Peyer's patch (tissue), 4 donors: ENCODE results near the gene TMEM38A. TPM values are rescaled to one million over a fixed set of nuclear protein-coding genes. Genes with fewer than 3 reads are reported as not detected.
"Not testable (repeated sequence)": the region's sequence is repeated elsewhere in the genome, so short reads cannot be mapped to it uniquely, and the experiment has no call there.

ENCODE experiments used
- DNase-seq, 3 donors: peaks; one replicate each; pipeline ENCODE4 v3.0.0-alpha.2; 2017 to 2019
- H3K27ac ChIP-seq, 4 donors: fragments of 200-600 bp; sonication (generic); one replicate each; pipeline ENCODE4 v1.5.1; 2016 to 2019
- H3K27me3 ChIP-seq, 2 donors: fragments of 200-600 bp; sonication (generic); one replicate each; pipeline ENCODE4 v1.5.1; 2019
- H3K36me3 ChIP-seq, 3 donors: fragments of 200-600 bp; sonication (generic); one replicate each; pipeline ENCODE4 v1.5.1; 2016 to 2019
- H3K4me1 ChIP-seq, 4 donors: fragments of 200-600 bp; sonication (generic); one replicate each; pipeline ENCODE4 v1.5.1; 2016 to 2019
- H3K4me3 ChIP-seq, 4 donors: fragments of 200-600 bp; sonication (generic); 1 replicate in 3 of 4; 2 replicates in 1 of 4; pipeline ENCODE4 v1.5.1; 2016 to 2019; ENCODE audit warnings: mild to moderate bottlenecking in 1 of 4
- H3K9me3 ChIP-seq, 4 donors: fragments of 200-600 bp; sonication (generic); one replicate each; pipeline ENCODE4 v1.5.1; 2016 to 2019; ENCODE audit warnings: mild to moderate bottlenecking in 1 of 4
- CTCF ChIP-seq, 6 experiments: fragments of 450-650 bp in 4 of 6; fragments of 200-600 bp in 2 of 6; sonication (generic) in 1 of 6; IDR thresholded peaks; one replicate each; pipeline ENCODE4 v1.5.1; 2017 to 2019; ENCODE audit warnings: antibody characterized with exemption in 6 of 6, mild to moderate bottlenecking in 3 of 6, moderate library complexity in 1 of 6
- POLR2A ChIP-seq, 2 donors: fragments of 450-650 bp; IDR thresholded peaks; one replicate each; pipeline ENCODE4 v1.5.1; 2017; ENCODE audit warnings: antibody characterized with exemption in 2 of 2, mild to moderate bottlenecking in 2 of 2, moderate library complexity in 2 of 2
- small RNA-seq, 2 donors: library from RNA; depleted of rRNA; stranded (forward); fragments of <200 nt; gene quantifications; one replicate each; pipeline ENCODE3, GENCODE V24; 2016
- total RNA-seq, 4 donors: library from RNA; depleted of rRNA; stranded (reverse); fragments of >200 nt; gene quantifications; one replicate each; pipeline ENCODE4 v1.1.0, GENCODE V29; 2016

The TMEM38A gene
- total RNA-seq, 4 donors from 2014 or later, result 2.3 to 4.4 (median 2.9) TPM

DNA sequence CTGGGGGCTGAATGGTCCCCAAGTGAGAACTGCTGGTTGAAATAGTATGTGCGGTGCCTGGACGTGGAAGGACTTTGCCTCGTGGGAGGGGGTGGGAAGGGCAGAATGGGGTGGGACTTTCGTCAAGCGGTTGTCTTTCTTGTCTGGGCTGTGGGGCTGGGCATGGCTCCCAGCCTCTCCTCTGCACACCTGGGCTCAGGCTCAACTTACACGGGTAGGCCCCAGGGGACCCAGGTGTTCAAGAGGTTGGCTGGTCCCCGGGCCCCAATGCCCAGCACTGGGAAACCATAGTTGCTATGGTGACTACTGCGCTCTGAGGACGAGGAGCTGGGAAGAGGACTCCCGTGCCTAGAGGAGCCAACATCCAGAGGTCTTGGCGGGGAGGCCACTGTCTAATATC is 66.0 kb downstream of the TMEM38A start:
- DNase-seq, result no peak
- Histone ChIP-seq H3K27me3 (no peaks in the 10 kb centered on the region), H3K36me3 (no peaks in the 10 kb centered on the region), H3K9me3 (no peaks in the 10 kb centered on the region), H3K4me3 (no peak overlapping the region), H3K4me1 (no peaks in the 10 kb centered on the region), H3K27ac (no peak overlapping the region)
- no peak for TF ChIP-seq CTCF (IDR thresholded peaks at IDR 0.05)
- no peak for TF ChIP-seq POLR2A (IDR thresholded peaks at IDR 0.05)

GRCh38 chr19:16735650-16736266 is 74.8 kb downstream of the TMEM38A start:
- not testable (repeated sequence) for H3K9me3 ChIP-seq, H3K27me3 ChIP-seq, H3K36me3 ChIP-seq, H3K4me3 ChIP-seq, DNase-seq, H3K27ac ChIP-seq, H3K4me1 ChIP-seq

DNA sequence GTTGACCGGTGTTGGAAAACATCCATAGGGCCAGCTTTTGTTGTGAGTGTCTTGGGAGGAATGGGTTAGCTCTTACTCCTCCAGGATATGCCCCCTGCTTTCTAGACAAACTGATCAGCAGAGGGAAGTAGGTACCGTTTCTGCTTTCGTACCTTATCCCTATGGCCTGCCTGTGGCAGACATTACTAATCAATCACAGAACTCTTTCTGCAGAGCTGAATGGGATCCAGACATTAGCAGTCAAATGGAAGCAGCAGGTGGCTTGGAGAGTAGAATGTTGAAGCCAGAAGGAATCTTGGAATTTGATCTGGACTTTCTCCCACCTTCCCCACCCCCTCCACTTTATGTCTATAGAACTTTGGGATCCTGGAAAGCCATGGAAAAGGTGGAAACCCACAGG is 75.8 kb downstream of the TMEM38A start:
- H3K9me3 ChIP-seq, result no peaks in the 10 kb centered on the region
- no peak for TF ChIP-seq POLR2A (IDR thresholded peaks at IDR 0.05)
- no peak for TF ChIP-seq CTCF (IDR thresholded peaks at IDR 0.05)
- no peaks in the 10 kb centered on the region for H3K36me3 ChIP-seq
- H3K4me1 ChIP-seq, result no peaks in the 10 kb centered on the region
- no peak overlapping the region for H3K27ac ChIP-seq
- DNase-seq, result no peak
- H3K4me3 ChIP-seq, result no peak overlapping the region
- H3K27me3 ChIP-seq, result no peaks in the 10 kb centered on the region

DNA sequence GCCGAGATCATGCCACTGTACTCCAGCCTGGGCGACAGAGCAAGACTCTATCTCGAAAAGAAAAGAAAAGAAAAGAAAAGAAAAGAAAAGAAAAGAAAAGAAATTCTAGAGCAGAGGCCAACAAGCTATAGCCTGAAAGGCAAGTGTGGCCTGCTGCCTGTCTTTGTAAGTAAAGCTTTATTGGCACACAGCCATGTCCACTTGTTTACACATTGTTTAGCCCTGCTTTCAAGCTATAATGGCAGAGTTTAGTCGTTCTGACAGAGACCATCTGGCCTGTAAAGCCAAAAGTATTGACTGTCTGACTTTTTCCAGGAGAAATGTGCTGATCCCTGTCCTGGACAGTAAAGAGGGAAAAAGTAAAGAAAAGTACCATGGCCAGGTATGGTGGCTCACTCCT is 77.0 kb downstream of the TMEM38A start:
- no peak for TF ChIP-seq POLR2A (IDR thresholded peaks at IDR 0.05)
- TF ChIP-seq CTCF (IDR thresholded peaks at IDR 0.05), result no peak
- no peaks in the 10 kb centered on the region for H3K4me1 ChIP-seq
- H3K27ac ChIP-seq, result no peak overlapping the region
- no peaks in the 10 kb centered on the region for H3K9me3 ChIP-seq
- no peaks in the 10 kb centered on the region for H3K36me3 ChIP-seq
- no peak overlapping the region for H3K4me3 ChIP-seq
- DNase-seq, result no peak
- no peaks in the 10 kb centered on the region for H3K27me3 ChIP-seq

- Histone ChIP-seq H3K27ac (no peak overlapping the region), H3K4me3 (no peak overlapping the region), H3K4me1 (no peaks in the 10 kb centered on the region), H3K36me3 (no peaks in the 10 kb centered on the region), H3K9me3 (no peaks in the 10 kb centered on the region), H3K27me3 (no peaks in the 10 kb centered on the region)
- no peak for DNase-seq
- TF ChIP-seq CTCF (IDR thresholded peaks at IDR 0.05) (no peak), POLR2A (IDR thresholded peaks at IDR 0.05) (no peak)
Measured at GRCh38 chr19:16739546-16739945, 78.6 kb downstream of the TMEM38A start.

Small RNAs within 50 kb of the gene (small RNA-seq; reads per million reads assigned to genes)
- 0 reads per million in 2 donors for gene AC008737.2

Other genes with a start within 250 kb of the TMEM38A start
- gene EPS15L1, start 189.2 kb upstream of the TMEM38A start, total RNA-seq, result 10 to 100 TPM; 18.2 to 37.0 (median 35.2) TPM
- not detected for gene CALR3, start 165.0 kb upstream of the TMEM38A start, total RNA-seq
- gene C19orf44, start 164.7 kb upstream of the TMEM38A start, total RNA-seq, result 10 to 100 TPM in 1 of 4 donors, 1 to 10 TPM in 3; 3.7 to 13.2 (median 8.0) TPM
- 10 to 100 TPM; 11.4 to 26.4 (median 22.4) TPM for gene CHERP, start 118.7 kb upstream of the TMEM38A start, total RNA-seq
- 10 to 100 TPM; 23.9 to 62.0 (median 41.9) TPM for gene SLC35E1, start 88.7 kb upstream of the TMEM38A start, total RNA-seq
- 10 to 100 TPM in 1 of 4 donors, 1 to 10 TPM in 3; 5.4 to 13.9 (median 8.9) TPM for gene MED26, start 32.9 kb upstream of the TMEM38A start, total RNA-seq
- 100 to 1,000 TPM in 1 of 4 donors, 10 to 100 TPM in 3; 72.6 to 135 (median 95.9) TPM for gene SMIM7, start 995 bp upstream of the TMEM38A start, total RNA-seq
- gene NWD1, start 58.7 kb downstream of the TMEM38A start, total RNA-seq, result under 1 TPM in 3 of 4 donors, not detected in 1; 0.19 to 0.83 (median 0.27) TPM
- gene SIN3B, start 168.3 kb downstream of the TMEM38A start, total RNA-seq, result 100 to 1,000 TPM in 1 of 4 donors, 10 to 100 TPM in 3; 32.4 to 459 (median 86.2) TPM
- 10 to 100 TPM in 1 of 4 donors, 1 to 10 TPM in 3; 3.9 to 11.6 (median 5.1) TPM for gene F2RL3, start 227.9 kb downstream of the TMEM38A start, total RNA-seq